ENCODE results near the gene RPS10. TPM values are rescaled to one million over a fixed set of nuclear protein-coding genes. Genes with fewer than 3 reads are reported as not detected.

The RPS10 gene
- total and polyA plus RNA-seq, 2 donors (not counting 3 experiments of a cell fraction or from before 2014, with no cell fraction given): 1,416 to 5,496 TPM

GRCh38 chr6:34457382-34457741, 31.5 kb upstream of the RPS10 start:
- H3K4me3 ChIP-seq (replicated peaks in 1 of 3; ENCODE audit: insufficient read depth in 1 of 3, low read depth in 1 of 3, low read length in 3 of 3): no peak overlapping the region
- H3K79me2 ChIP-seq (ENCODE audit: control insufficient read depth, insufficient read depth, low read length): no peaks in the 10 kb centered on the region
- no peak for DNase-seq (ENCODE audit: low read depth, low spot score)
- no peaks in the 10 kb centered on the region for H3K4me1 ChIP-seq (ENCODE audit: control insufficient read depth, extremely low read depth, insufficient read depth, low read length)
- H3K4me2 ChIP-seq (ENCODE audit: insufficient read depth, low read length): no peak overlapping the region
- TF ChIP-seq JUN (IDR thresholded peaks at IDR 0.05; ENCODE audit: borderline replicate concordance, insufficient read depth, insufficient read length, low read depth) (no peak), FOS (IDR thresholded peaks at IDR 0.05; ENCODE audit: borderline replicate concordance, insufficient read depth, low read length) (no peak), GATA2 (IDR thresholded peaks at IDR 0.05; ENCODE audit: insufficient read depth, insufficient read length, low read depth, low read length) (no peak), MYC (IDR thresholded peaks at IDR 0.05; ENCODE audit: low read depth, low read length) (no peak), POLR2AphosphoS5 (IDR thresholded peaks at IDR 0.05; ENCODE audit: insufficient read depth, low read depth, low read length) (no peak), POLR2A (IDR thresholded peaks at IDR 0.05; ENCODE audit: low read depth, low read length) (no peak), EZH2 (IDR thresholded peaks at IDR 0.05; ENCODE audit: borderline replicate concordance, low read depth, low read length, severe bottlenecking) (no peak)
- TF ChIP-seq, protein P1, sequence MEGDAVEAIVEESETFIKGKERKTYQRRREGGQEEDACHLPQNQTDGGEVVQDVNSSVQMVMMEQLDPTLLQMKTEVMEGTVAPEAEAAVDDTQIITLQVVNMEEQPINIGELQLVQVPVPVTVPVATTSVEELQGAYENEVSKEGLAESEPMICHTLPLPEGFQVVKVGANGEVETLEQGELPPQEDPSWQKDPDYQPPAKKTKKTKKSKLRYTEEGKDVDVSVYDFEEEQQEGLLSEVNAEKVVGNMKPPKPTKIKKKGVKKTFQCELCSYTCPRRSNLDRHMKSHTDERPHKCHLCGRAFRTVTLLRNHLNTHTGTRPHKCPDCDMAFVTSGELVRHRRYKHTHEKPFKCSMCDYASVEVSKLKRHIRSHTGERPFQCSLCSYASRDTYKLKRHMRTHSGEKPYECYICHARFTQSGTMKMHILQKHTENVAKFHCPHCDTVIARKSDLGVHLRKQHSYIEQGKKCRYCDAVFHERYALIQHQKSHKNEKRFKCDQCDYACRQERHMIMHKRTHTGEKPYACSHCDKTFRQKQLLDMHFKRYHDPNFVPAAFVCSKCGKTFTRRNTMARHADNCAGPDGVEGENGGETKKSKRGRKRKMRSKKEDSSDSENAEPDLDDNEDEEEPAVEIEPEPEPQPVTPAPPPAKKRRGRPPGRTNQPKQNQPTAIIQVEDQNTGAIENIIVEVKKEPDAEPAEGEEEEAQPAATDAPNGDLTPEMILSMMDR (IDR thresholded peaks at IDR 0.05; ENCODE audit: extremely low read depth in 1 of 2, insufficient read depth in 1 of 2, low read depth in 1 of 2, low read length in 2 of 2): no peak
- TF ChIP-seq, protein P2, sequence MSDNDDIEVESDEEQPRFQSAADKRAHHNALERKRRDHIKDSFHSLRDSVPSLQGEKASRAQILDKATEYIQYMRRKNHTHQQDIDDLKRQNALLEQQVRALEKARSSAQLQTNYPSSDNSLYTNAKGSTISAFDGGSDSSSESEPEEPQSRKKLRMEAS (IDR thresholded peaks at IDR 0.05; ENCODE audit: insufficient read depth, insufficient read length): no peak
- no peaks in the 10 kb centered on the region for H3K27me3 ChIP-seq (ENCODE audit: control insufficient read depth in 2 of 2, insufficient read depth in 2 of 2, low read length in 2 of 2)
- ChIA-PET POLR2A (no interaction called here), CTCF (interaction anchor here (1.2 kb wide), 1 partner anchor 10 kb away, joined by 4 read pairs; no protein-coding TSS in a partner anchor)
- no peaks in the 10 kb centered on the region for H3K9me1 ChIP-seq (replicated peaks; ENCODE audit: control insufficient read depth, extremely low read depth, insufficient read depth, low read length)
- no peak overlapping the region for H2AFZ ChIP-seq (ENCODE audit: low read depth, low read length)
- H3K9ac ChIP-seq (replicated peaks; ENCODE audit: extremely low read depth, insufficient read depth, low read length): no peak overlapping the region
- no TSS peak for BruUV-seq (replicated peaks)
- intact Hi-C loops (cut with micrococcal nuclease): no loop called here
- no peaks in the 10 kb centered on the region for H3K36me3 ChIP-seq (ENCODE audit: control insufficient read depth in 2 of 2, extremely low read depth in 1 of 2, insufficient read depth in 2 of 2, low read length in 2 of 2)
- H3K27ac ChIP-seq (ENCODE audit: insufficient read depth, low read depth, low read length): no peak overlapping the region
- no peak for FAIRE-seq
- no peaks in the 10 kb centered on the region for H3K9me3 ChIP-seq (replicated peaks; ENCODE audit: control insufficient read depth, insufficient read depth, low read length)
- no peaks in the 10 kb centered on the region for H4K20me1 ChIP-seq (replicated peaks; ENCODE audit: control insufficient read depth, extremely low read depth, insufficient read depth, low read length)
- dilution Hi-C loops (cut with MboI; ENCODE audit: extremely low pct_ligation_motif_present, low sequenced_read_pairs): no loop called here

Measured in endothelial cell of umbilical vein (primary cell).